HepG2 (cell line): Measurements from ENCODE around the gene CHST13. TPM values are rescaled to one million over a fixed set of nuclear protein-coding genes. Genes with fewer than 3 reads are reported as not detected.
A peak's percentile ranks its signal among the peaks of the same experiment; 100 is the strongest.

ENCODE experiments used
- HNF1B ChIP-seq: sonication (generic); formaldehyde crosslinking; IDR thresholded peaks from 2 replicates; pipeline ENCODE4 v1.5.1; 2020; ENCODE audit warnings: mild to moderate bottlenecking, moderate library complexity, missing genetic modification reagents
- MAZ ChIP-seq, 2 experiments: sonication (generic) in 1 of 2; formaldehyde crosslinking in 1 of 2; IDR thresholded peaks; 2 replicates each; pipeline versions ENCODE4 v1.5.0 to v1.6.1; 2012 to 2020; ENCODE audit warnings: low read depth in 2 of 2, mild to moderate bottlenecking in 2 of 2, borderline replicate concordance in 1 of 2, improper control_type of control experiment in 1 of 2, low read length in 1 of 2, missing genetic modification reagents in 1 of 2, moderate library complexity in 1 of 2
- MEIS2 ChIP-seq: sonication (generic); formaldehyde crosslinking; IDR thresholded peaks from 2 replicates; pipeline ENCODE4 v1.9.0; 2021; ENCODE audit warnings: mild to moderate bottlenecking, missing genetic modification reagents
- MIER2 ChIP-seq: IDR thresholded peaks from 2 replicates; pipeline ENCODE4 v1.6.1; 2016; ENCODE audit warnings: missing biosample characterization, missing genetic modification reagents
- NCOR1 ChIP-seq: fragments of 200-600 bp; sonication (generic); IDR thresholded peaks from 2 replicates; pipeline ENCODE4 v1.7.0; 2017; ENCODE audit warnings: antibody characterized with exemption, low read length, borderline replicate concordance
- TBX2 ChIP-seq: sonication (generic); formaldehyde crosslinking; IDR thresholded peaks from 2 replicates; pipeline ENCODE4 v1.5.0; 2020; ENCODE audit warnings: missing genetic modification reagents, mild to moderate bottlenecking, borderline replicate concordance
- TGIF2 ChIP-seq: IDR thresholded peaks from 2 replicates; pipeline ENCODE4 v1.6.1; 2016; ENCODE audit warnings: control low read depth, missing compliant biosample characterization
- UBTF ChIP-seq: sonication (generic); formaldehyde crosslinking; IDR thresholded peaks from 2 replicates; pipeline ENCODE4 v1.4.0; 2020; ENCODE audit warnings: mild to moderate bottlenecking, missing genetic modification reagents
- ZBTB20 ChIP-seq: sonication (generic); formaldehyde crosslinking; IDR thresholded peaks from 2 replicates; pipeline ENCODE4 v1.8.1; 2023; ENCODE audit warnings: missing genetic modification reagents, low read depth, mild to moderate bottlenecking, borderline replicate concordance
- ZFP37 ChIP-seq: sonication (generic); formaldehyde crosslinking; IDR thresholded peaks from 2 replicates; pipeline ENCODE4 v1.4.0; 2020; ENCODE audit warnings: missing genetic modification reagents, borderline replicate concordance
- ZNF121 ChIP-seq: sonication (generic); formaldehyde crosslinking; IDR thresholded peaks from 2 replicates; pipeline ENCODE4 v1.5.0; 2020; ENCODE audit warnings: mild to moderate bottlenecking, missing genetic modification reagents
- ZSCAN29 ChIP-seq: sonication (generic); formaldehyde crosslinking; conservative IDR thresholded peaks from 2 replicates; pipeline ENCODE4 v1.4.0; 2020; ENCODE audit warnings: mild to moderate bottlenecking, missing genetic modification reagents
- polyA plus RNA-seq, 8 experiments: library from polyadenylated mRNA; depleted of rRNA in 3 of 8; stranded (reverse) in 7 of 8; unstranded in 1 of 8; fragments of >200 nt; fragmentation: Illumina TruSeq in 4 of 8; extraction: Trizol in 4 of 8; gene quantifications; 2 replicates each; pipeline versions ENCODE4 v1.2.1 to v1.2.3, GENCODE V29; 2011 to 2016; ENCODE audit warnings: low read depth in 4 of 8, missing spikeins in 1 of 8, mixed read lengths in 1 of 8; ENCODE audit not compliant: insufficient read depth in 1 of 8
- total RNA-seq, 5 experiments: library from RNA; depleted of rRNA; stranded (reverse); fragments of >200 nt; fragmentation: Illumina TruSeq; extraction: Trizol; gene quantifications; 2 replicates each; pipeline ENCODE4 v1.2.3, GENCODE V29; 2016; ENCODE audit warnings: low read depth in 1 of 5
- TF ChIP-seq, protein P1 (sequence below): IDR thresholded peaks from 2 replicates; pipeline ENCODE4 v1.6.1; 2016; ENCODE audit warnings: missing genetic modification reagents, missing compliant biosample characterization
- TF ChIP-seq, protein P2 (sequence below): sonication (generic); formaldehyde crosslinking; IDR thresholded peaks from 2 replicates; pipeline ENCODE4 v1.4.0; 2020; ENCODE audit warnings: missing genetic modification reagents
- TF ChIP-seq, protein P3 (sequence below): sonication (generic); formaldehyde crosslinking; conservative IDR thresholded peaks from 2 replicates; pipeline ENCODE4 v1.8.0; 2022; ENCODE audit warnings: mild to moderate bottlenecking, moderate library complexity, missing genetic modification reagents

The CHST13 gene
- total and polyA plus RNA-seq, 2 of the 13 experiments (the other 11 are each of a cell fraction or from before 2014, with no cell fraction given): 32.0 to 43.1 TPM

GRCh38 chr3:126525091-126525852 lies 1.3 kb downstream of the CHST13 start (continued):
- TF ChIP-seq UBTF (CRISPR knock-in tag): 0 out of 2 replicates have a peak, but pooled peaks have one; percentile 3
- no peak for TF ChIP-seq ZFP37 (CRISPR knock-in tag)
- TF ChIP-seq MIER2: no peak
- TF ChIP-seq ZBTB20: 0 out of 2 replicates have a peak, but pooled peaks have one; percentile 24
- no peak for TF ChIP-seq ZSCAN29
- TF ChIP-seq, protein P1, sequence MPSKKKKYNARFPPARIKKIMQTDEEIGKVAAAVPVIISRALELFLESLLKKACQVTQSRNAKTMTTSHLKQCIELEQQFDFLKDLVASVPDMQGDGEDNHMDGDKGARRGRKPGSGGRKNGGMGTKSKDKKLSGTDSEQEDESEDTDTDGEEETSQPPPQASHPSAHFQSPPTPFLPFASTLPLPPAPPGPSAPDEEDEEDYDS (CRISPR knock-in tag): no peak
- TF ChIP-seq NCOR1: no peak
- TF ChIP-seq MAZ (IDR thresholded peaks at IDR 0.05; ENCODE audit: borderline replicate concordance, low read depth, low read length): no peak
- peak; percentile 45; the same call in 1 of the 2 replicates for TF ChIP-seq MAZ (CRISPR knock-in tag; IDR thresholded peaks at IDR 0.05; ENCODE audit: low read depth)
- TF ChIP-seq MEIS2 (CRISPR knock-in tag): 0 out of 2 replicates have a peak, but pooled peaks have one; percentile 13
- TF ChIP-seq TBX2 (CRISPR knock-in tag): peak; percentile 15; the same call in 1 of the 2 replicates
- 0 out of 2 replicates have a peak, but pooled peaks have one; percentile 31 for TF ChIP-seq ZNF121
- peak; percentile 44; the same call in 1 of the 2 replicates for TF ChIP-seq TGIF2 (CRISPR knock-in tag)
- TF ChIP-seq HNF1B: no peak
- TF ChIP-seq, protein P2, sequence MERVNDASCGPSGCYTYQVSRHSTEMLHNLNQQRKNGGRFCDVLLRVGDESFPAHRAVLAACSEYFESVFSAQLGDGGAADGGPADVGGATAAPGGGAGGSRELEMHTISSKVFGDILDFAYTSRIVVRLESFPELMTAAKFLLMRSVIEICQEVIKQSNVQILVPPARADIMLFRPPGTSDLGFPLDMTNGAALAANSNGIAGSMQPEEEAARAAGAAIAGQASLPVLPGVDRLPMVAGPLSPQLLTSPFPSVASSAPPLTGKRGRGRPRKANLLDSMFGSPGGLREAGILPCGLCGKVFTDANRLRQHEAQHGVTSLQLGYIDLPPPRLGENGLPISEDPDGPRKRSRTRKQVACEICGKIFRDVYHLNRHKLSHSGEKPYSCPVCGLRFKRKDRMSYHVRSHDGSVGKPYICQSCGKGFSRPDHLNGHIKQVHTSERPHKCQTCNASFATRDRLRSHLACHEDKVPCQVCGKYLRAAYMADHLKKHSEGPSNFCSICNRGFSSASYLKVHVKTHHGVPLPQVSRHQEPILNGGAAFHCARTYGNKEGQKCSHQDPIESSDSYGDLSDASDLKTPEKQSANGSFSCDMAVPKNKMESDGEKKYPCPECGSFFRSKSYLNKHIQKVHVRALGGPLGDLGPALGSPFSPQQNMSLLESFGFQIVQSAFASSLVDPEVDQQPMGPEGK (CRISPR knock-in tag): peak; percentile 77
- TF ChIP-seq, protein P3, sequence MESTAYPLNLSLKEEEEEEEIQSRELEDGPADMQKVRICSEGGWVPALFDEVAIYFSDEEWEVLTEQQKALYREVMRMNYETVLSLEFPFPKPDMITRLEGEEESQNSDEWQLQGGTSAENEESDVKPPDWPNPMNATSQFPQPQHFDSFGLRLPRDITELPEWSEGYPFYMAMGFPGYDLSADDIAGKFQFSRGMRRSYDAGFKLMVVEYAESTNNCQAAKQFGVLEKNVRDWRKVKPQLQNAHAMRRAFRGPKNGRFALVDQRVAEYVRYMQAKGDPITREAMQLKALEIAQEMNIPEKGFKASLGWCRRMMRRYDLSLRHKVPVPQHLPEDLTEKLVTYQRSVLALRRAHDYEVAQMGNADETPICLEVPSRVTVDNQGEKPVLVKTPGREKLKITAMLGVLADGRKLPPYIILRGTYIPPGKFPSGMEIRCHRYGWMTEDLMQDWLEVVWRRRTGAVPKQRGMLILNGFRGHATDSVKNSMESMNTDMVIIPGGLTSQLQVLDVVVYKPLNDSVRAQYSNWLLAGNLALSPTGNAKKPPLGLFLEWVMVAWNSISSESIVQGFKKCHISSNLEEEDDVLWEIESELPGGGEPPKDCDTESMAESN: 0 out of 2 replicates have a peak, but pooled peaks have one; percentile 31
